Lung (tissue), 12 donors: ENCODE results near the gene FOXE1. TPM values are rescaled to one million over a fixed set of nuclear protein-coding genes. Genes with fewer than 3 reads are reported as not detected.

ENCODE experiments used
- ATAC-seq: fragments of 200-7000 bp; cut with Tn5 transposase; one replicate; pipeline ENCODE4 v1.9.1; 2020; ENCODE audit warnings: moderate number of reproducible peaks; ENCODE audit not compliant: insufficient read depth, low FRiP score
- DNase-seq, 3 donors: peaks; one replicate each; pipeline ENCODE4 v3.0.0-alpha.2; 2013 to 2017
- H3K27ac ChIP-seq, 2 donors: one replicate each; pipeline ENCODE4 v1.5.1; 2013; ENCODE audit warnings: mild to moderate bottlenecking in 2 of 2, moderate library complexity in 2 of 2, control low read depth in 1 of 2, inconsistent platforms in 1 of 2, low read depth in 1 of 2, low read length in 1 of 2
- H3K27me3 ChIP-seq, 3 donors: one replicate each; pipeline ENCODE4 v1.5.1; 2013; ENCODE audit warnings: low read length in 2 of 3; ENCODE audit not compliant: control insufficient read depth in 3 of 3, insufficient read depth in 3 of 3
- H3K36me3 ChIP-seq, 4 donors: one replicate each; pipeline ENCODE4 v1.5.1; 2013; ENCODE audit warnings: low read length in 4 of 4, mild to moderate bottlenecking in 1 of 4, moderate library complexity in 1 of 4; ENCODE audit not compliant: control insufficient read depth in 4 of 4, insufficient read depth in 4 of 4
- H3K4me1 ChIP-seq, 5 donors: one replicate each; pipeline ENCODE4 v1.5.1; 2013; ENCODE audit warnings: low read length in 5 of 5, mild to moderate bottlenecking in 2 of 5, moderate library complexity in 1 of 5; ENCODE audit not compliant: control insufficient read depth in 5 of 5, insufficient read depth in 5 of 5
- H3K4me3 ChIP-seq: one replicate; pipeline ENCODE4 v1.5.1; 2013; ENCODE audit warnings: mild to moderate bottlenecking, control low read depth, moderate library complexity
- H3K9ac ChIP-seq, 2 donors: one replicate each; pipeline ENCODE4 v1.5.1; 2013; ENCODE audit warnings: low read length in 2 of 2, control low read depth in 1 of 2; ENCODE audit not compliant: insufficient read depth in 1 of 2
- H3K9me3 ChIP-seq, 4 donors: one replicate each; pipeline ENCODE4 v1.5.1; 2013; ENCODE audit warnings: low read length in 3 of 4, mild to moderate bottlenecking in 1 of 4, moderate library complexity in 1 of 4; ENCODE audit not compliant: control insufficient read depth in 4 of 4, insufficient read depth in 3 of 4
- WGBS, 2 donors: extraction: QIAGEN DNeasy Blood & Tissue Kit; methylation state at CpG; one replicate each; pipeline ENCODE4 v1.1.7; 2013; 5-methylcytosine and 5-hydroxymethylcytosine counted together
- polyA plus RNA-seq, 2 donors: library from polyadenylated mRNA; stranded (reverse); fragments of 200-250 nt; gene quantifications; one replicate each; pipeline ENCODE4 v1.2.1, GENCODE V29; 2013
- total RNA-seq, 2 donors: library from RNA; depleted of rRNA in 1 of 2; stranded (reverse); fragments of >200 nt in 1 of 2; gene quantifications; one replicate each; pipeline ENCODE4 v1.2.1, GENCODE V29; 2014 to 2021
- TF ChIP-seq, protein P1 (sequence below): IDR thresholded peaks from 2 replicates; pipeline ENCODE4 v1.5.1; 2012; ENCODE audit warnings: mild to moderate bottlenecking; ENCODE audit errors: control extremely low read depth, extremely low read depth
- donor health status: control.
- donor health status: control.
- donor health status: Bipolar disorder and iron deficiency.
- donor health status: healthy.
- donor health status: DM: yes; HTN: yes; CAD: no.

The FOXE1 gene
- total and polyA plus RNA-seq, 4 donors, result 0.06 to 0.14 (median 0.08) TPM; not detected in 1

DNA sequence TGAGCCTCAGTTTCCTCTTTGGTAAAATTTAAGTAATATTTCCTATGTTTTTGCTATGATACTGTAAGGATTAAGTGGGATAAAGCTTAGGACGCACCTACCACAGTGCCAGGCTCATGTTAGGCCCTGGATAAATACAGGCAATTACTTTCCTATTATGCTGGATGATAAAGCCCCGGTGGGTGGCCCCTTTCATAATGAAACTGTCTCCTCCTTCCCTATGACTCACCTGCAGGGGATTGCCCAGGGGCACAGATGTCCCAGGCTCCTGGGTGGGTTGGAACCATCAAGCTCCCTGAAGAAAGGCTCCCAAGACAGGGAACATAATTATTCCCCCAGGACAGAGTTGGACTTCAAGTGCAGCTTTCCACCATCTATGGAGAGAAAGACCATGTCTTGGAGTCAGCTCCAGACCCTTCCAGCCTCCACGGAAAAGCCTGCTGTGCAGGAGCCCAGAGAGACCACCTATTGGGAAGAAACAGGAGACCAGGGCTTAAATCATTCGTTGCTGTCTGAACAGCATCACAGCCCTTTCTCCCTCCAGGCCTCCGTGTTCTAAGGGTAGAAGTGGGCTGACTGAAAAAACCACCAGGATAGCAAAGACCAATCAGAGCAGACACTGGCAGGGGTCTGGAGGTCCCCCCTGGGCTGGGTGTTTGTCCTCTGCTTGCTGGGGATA lies 43.2 kb upstream of the FOXE1 start:
- WGBS, 2 donors, result 79 to 93% methylated on average over 5 of the region's 5 CpGs
- Histone ChIP-seq H3K36me3 (no peaks in the 10 kb centered on the region), H3K27me3 (peaks cover 0 to 5% (median 3%) of the 10 kb centered on the region in 3 donors), H3K9ac (no peak overlapping the region), H3K27ac (no peak overlapping the region), H3K9me3 (peaks cover 0 to 3% (median 0%) of the 10 kb centered on the region in 4 donors), H3K4me3 (no peak overlapping the region), H3K4me1 (peaks cover 0 to 2% (median 0%) of the 10 kb centered on the region in 5 donors)
- DNase-seq (no peak), ATAC-seq (no peak)
- TF ChIP-seq, protein P1, sequence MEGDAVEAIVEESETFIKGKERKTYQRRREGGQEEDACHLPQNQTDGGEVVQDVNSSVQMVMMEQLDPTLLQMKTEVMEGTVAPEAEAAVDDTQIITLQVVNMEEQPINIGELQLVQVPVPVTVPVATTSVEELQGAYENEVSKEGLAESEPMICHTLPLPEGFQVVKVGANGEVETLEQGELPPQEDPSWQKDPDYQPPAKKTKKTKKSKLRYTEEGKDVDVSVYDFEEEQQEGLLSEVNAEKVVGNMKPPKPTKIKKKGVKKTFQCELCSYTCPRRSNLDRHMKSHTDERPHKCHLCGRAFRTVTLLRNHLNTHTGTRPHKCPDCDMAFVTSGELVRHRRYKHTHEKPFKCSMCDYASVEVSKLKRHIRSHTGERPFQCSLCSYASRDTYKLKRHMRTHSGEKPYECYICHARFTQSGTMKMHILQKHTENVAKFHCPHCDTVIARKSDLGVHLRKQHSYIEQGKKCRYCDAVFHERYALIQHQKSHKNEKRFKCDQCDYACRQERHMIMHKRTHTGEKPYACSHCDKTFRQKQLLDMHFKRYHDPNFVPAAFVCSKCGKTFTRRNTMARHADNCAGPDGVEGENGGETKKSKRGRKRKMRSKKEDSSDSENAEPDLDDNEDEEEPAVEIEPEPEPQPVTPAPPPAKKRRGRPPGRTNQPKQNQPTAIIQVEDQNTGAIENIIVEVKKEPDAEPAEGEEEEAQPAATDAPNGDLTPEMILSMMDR, result no peak

DNA sequence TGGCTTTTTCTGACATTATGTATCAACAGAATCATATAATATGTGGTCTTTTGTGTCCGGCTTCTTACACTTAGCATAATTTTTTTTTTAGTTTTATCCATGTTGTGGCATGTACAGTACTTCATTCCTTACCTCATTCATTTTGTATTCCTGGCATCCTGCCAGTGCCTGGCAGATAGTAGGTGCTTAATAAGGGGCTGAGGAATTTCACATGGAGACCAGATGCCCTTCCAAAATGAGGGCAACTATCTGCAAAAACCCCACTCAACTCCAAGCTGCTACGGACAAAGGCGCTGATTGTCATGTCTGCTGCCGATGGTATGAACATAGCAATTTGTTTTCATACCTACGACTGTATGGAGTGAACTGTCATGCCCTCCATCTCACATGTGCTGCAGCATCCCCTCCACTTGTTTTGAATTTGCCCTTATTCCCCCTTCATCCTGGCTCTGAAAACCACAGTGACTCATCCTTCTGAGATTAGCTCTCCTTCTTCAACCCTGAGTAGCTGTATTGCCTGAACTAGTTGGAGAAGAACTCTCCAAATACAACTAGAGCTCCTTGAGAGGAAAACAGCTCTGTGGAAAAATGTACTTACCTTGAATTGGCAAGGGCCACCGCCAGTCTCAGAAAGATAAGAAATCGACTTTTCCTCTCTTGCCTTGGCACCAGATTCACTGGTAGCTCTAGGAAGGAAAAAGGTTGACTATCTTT lies 41.3 kb upstream of the FOXE1 start:
- ATAC-seq (peak; percentile 68), DNase-seq (no peak)
- Histone ChIP-seq H3K9ac (no peak overlapping the region), H3K4me1 (peaks cover 0 to 2% (median 0%) of the 10 kb centered on the region in 5 donors), H3K27ac (no peak overlapping the region), H3K4me3 (no peak overlapping the region), H3K36me3 (no peaks in the 10 kb centered on the region), H3K27me3 (no peaks in the 10 kb centered on the region), H3K9me3 (peaks cover 0 to 3% (median 0%) of the 10 kb centered on the region in 4 donors)
- TF ChIP-seq, protein P1, result no peak
- WGBS, 2 donors, result 67 to 74% methylated on average over 7 of the region's 7 CpGs

DNA sequence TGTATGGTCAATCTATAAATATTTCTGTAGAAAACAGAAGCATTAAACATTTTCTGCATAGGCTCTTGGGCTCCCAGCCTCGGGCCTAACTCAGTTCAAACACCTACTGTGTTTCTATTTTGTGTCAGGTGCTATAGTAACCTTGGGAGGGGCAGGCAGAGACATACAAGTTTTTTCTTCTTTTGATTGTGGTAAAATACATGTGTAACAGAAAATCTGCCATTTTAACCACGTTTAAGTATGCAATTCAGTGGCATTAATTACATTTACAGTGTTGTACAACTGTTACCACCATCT lies 40.8 kb upstream of the FOXE1 start:
- Histone ChIP-seq H3K27me3 (no peaks in the 10 kb centered on the region), H3K9me3 (peaks cover 0 to 3% (median 0%) of the 10 kb centered on the region in 4 donors), H3K9ac (no peak overlapping the region), H3K4me3 (no peak overlapping the region), H3K36me3 (no peaks in the 10 kb centered on the region), H3K4me1 (peaks cover 0 to 2% (median 0%) of the 10 kb centered on the region in 5 donors), H3K27ac (no peak overlapping the region)
- ATAC-seq (no peak), DNase-seq (no peak)
- TF ChIP-seq, protein P1, result no peak
- WGBS, 2 donors, result 46 to 84% methylated on average over 2 of the region's 2 CpGs
